Adrenal gland (tissue), 12 donors: Measurements from ENCODE around the gene TMEM151B. TPM values are rescaled to one million over a fixed set of nuclear protein-coding genes. Genes with fewer than 3 reads are reported as not detected.

Experiments used
- DNase-seq, 7 donors: peaks; one replicate each; pipeline ENCODE4 v3.0.0-alpha.2; 2019 to 2020
- H3K27ac ChIP-seq, 5 donors: fragments of 200-600 bp; sonication (generic) in 4 of 5; 1 replicate in 3 of 5; 2 replicates in 2 of 5; pipeline versions ENCODE4 v1.5.1 to v1.8.0; 2016 to 2020; ENCODE audit warnings: mild to moderate bottlenecking in 1 of 5
- H3K27me3 ChIP-seq: fragments of 200-600 bp; 2 replicates; pipeline ENCODE4 v1.8.0; 2021
- H3K36me3 ChIP-seq, 2 donors: fragments of 200-600 bp; replicated peaks in 1 of 2; 1 replicate in 1 of 2; 2 replicates in 1 of 2; pipeline versions ENCODE4 v1.5.1 to v1.8.0; 2018 to 2022
- H3K4me1 ChIP-seq, 2 donors: fragments of 200-600 bp; replicated peaks in 1 of 2; 1 replicate in 1 of 2; 2 replicates in 1 of 2; pipeline versions ENCODE4 v1.5.1 to v1.8.0; 2018 to 2021
- H3K4me3 ChIP-seq, 4 donors: fragments of 200-600 bp; sonication (generic) in 3 of 4; one replicate each; pipeline ENCODE4 v1.5.1; 2016 to 2018
- H3K9me3 ChIP-seq, 3 donors: fragments of 200-600 bp; sonication (generic) in 1 of 3; replicated peaks in 1 of 3; 1 replicate in 2 of 3; 2 replicates in 1 of 3; pipeline versions ENCODE4 v1.5.1 to v1.8.0; 2016 to 2021
- POLR2A ChIP-seq, 2 donors: fragments of 450-650 bp; IDR thresholded peaks; one replicate each; pipeline ENCODE4 v1.6.1; 2017; ENCODE audit warnings: antibody characterized with exemption in 2 of 2, mild to moderate bottlenecking in 2 of 2, moderate library complexity in 1 of 2
- WGBS, 4 donors: extraction: QIAGEN DNeasy Blood & Tissue Kit in 2 of 4; methylation state at CpG; one replicate each; pipeline versions ENCODE4 v1.1.5 to v1.1.7; 2013 to 2017; 5-methylcytosine and 5-hydroxymethylcytosine counted together
- intact Hi-C, 2 donors: fragments of 100-400 bp; cut with DNase I; formaldehyde crosslinking; loops; one replicate each; pipeline versions ENCODE4 v1.14.1 to v1.15.0; 2022 to 2023
- polyA plus RNA-seq, 3 donors: library from polyadenylated mRNA; stranded (reverse); fragments of 200-250 nt in 2 of 3; fragments of 350-450 nt in 1 of 3; fragmentation: Illumina TruSeq in 1 of 3; extraction: RNeasy Lipid Tissue Mini Kit (QIAGEN cat#74804) in 1 of 3; gene quantifications; one replicate each; pipeline ENCODE4 v1.2.3, GENCODE V29; 2013 to 2014
- total RNA-seq, 9 donors: library from RNA; depleted of rRNA in 4 of 9; stranded (reverse); fragments of >200 nt in 4 of 9; fragments of 120-200 nt in 1 of 9; fragmentation: NEBNext Ultra II Directional in 1 of 9; extraction: Animal tissue kit (Norgen Biotek cat#: 25700) in 1 of 9; gene quantifications; one replicate each; pipeline versions ENCODE4 v1.1.0 to v1.2.4, GENCODE V29; 2013 to 2023
- TF ChIP-seq, protein P1 (sequence below), 6 experiments: fragments of 450-650 bp in 4 of 6; fragments of 200-600 bp in 2 of 6; sonication (generic) in 1 of 6; IDR thresholded peaks; 1 replicate in 5 of 6; 2 replicates in 1 of 6; pipeline versions ENCODE4 v1.5.1 to v1.8.0; 2016 to 2021; ENCODE audit warnings: antibody characterized with exemption in 6 of 6, mild to moderate bottlenecking in 2 of 6, moderate library complexity in 1 of 6
- donor health status: healthy with polysubstance abuse.
- donor health status: Bipolar disorder and iron deficiency.
- donor health status: DM: yes; HTN: yes; CAD: no.
- donor health status: DM: no; HTN: no; CAD: no.
- donor health status: DM: no; HTN: no; CAD: no.
- donor health status: DM: yes; HTN: yes; CAD: no.

TMEM151B gene
- total and polyA plus RNA-seq, 12 donors: 0.07 to 3.9 (median 0.79) TPM; not detected in 2

GRCh38 chr6:44260451-44261297, 9.6 kb upstream of the TMEM151B start:
- no peak for DNase-seq
- Histone ChIP-seq H3K4me3 (no peak overlapping the region), H3K9me3 (no peaks in the 10 kb centered on the region), H3K4me1 (peaks cover 33 to 43% of the 10 kb centered on the region in 2 donors), H3K27ac (no peak overlapping the region), H3K36me3 (peaks cover 0 to 6% of the 10 kb centered on the region in 2 donors), H3K27me3 (no peaks in the 10 kb centered on the region)
- 88 to 92% (median 90%) methylated on average over 6 of the region's 6 CpGs for WGBS, 4 donors
- intact Hi-C loops: no loop called here
- TF ChIP-seq POLR2A (IDR thresholded peaks at IDR 0.05): no peak
- TF ChIP-seq, protein P1, sequence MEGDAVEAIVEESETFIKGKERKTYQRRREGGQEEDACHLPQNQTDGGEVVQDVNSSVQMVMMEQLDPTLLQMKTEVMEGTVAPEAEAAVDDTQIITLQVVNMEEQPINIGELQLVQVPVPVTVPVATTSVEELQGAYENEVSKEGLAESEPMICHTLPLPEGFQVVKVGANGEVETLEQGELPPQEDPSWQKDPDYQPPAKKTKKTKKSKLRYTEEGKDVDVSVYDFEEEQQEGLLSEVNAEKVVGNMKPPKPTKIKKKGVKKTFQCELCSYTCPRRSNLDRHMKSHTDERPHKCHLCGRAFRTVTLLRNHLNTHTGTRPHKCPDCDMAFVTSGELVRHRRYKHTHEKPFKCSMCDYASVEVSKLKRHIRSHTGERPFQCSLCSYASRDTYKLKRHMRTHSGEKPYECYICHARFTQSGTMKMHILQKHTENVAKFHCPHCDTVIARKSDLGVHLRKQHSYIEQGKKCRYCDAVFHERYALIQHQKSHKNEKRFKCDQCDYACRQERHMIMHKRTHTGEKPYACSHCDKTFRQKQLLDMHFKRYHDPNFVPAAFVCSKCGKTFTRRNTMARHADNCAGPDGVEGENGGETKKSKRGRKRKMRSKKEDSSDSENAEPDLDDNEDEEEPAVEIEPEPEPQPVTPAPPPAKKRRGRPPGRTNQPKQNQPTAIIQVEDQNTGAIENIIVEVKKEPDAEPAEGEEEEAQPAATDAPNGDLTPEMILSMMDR (IDR thresholded peaks at IDR 0.05): no peak

- no peak overlapping the region for H3K27ac ChIP-seq
- no peaks in the 10 kb centered on the region for H3K27me3 ChIP-seq
- no peak for DNase-seq
- H3K36me3 ChIP-seq: peaks cover 0 to 6% of the 10 kb centered on the region in 2 donors
- peaks cover 27 to 36% of the 10 kb centered on the region in 2 donors for H3K4me1 ChIP-seq
- 94 to 100% (median 94%) methylated on average over 6 to 8 of the region's 8 CpGs; no CpG with 5 or more reads in 1 of the 4 donors for WGBS, 4 donors
- intact Hi-C loops: no loop called here
- H3K9me3 ChIP-seq: no peaks in the 10 kb centered on the region
- no peak for TF ChIP-seq POLR2A (IDR thresholded peaks at IDR 0.05)
- TF ChIP-seq, protein P1 (IDR thresholded peaks at IDR 0.05): no peak
- H3K4me3 ChIP-seq: no peak overlapping the region
These were observed 8.7 kb upstream of the TMEM151B start for GRCh38 chr6:44261581-44261980.

DNA sequence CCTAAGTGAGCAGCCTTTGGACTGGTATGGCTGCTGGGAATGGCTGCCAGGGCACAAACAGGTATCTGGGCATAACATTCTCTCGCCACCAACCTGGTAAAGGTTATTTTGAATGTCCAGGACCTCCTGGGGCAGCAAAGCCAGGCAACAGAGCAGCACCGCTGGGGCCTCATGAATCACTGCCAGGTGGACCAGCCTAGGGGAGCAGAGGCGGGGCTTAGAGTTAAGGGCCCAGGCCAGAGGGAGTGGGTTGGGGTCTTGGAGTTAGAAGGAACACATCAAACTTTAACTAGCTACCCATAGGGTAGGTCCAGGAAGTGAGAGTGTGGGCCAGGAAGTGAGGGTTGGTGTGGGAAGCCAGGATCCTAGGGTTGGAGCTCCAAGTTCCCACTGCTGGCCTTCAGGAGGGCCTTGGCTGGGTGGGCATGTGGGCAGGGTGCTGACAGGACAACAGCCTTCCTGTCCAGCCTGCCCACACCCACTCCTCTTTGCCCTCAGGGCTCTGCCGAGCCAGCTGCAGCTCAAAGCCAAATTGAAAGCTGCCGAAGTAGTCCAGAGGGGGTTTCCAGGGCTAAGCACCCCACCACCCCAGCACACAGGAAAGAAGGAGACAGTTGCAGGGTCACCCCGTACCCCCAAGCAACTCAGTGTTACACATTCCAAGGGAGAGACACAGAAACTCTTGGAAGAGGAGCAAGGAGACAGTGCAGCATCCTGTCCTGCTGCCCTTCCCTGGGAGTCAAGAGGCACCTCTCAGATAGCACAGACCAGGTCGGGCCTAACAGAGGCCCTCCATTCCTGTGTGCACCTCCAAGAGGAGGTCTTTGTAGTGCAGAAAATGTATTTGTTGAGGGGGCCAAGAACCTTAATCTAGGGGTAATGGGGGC, 7.5 kb upstream of the TMEM151B start:
- Histone ChIP-seq H3K4me1 (peaks cover 22 to 30% of the 10 kb centered on the region in 2 donors), H3K36me3 (peaks cover 0 to 6% of the 10 kb centered on the region in 2 donors), H3K27me3 (no peaks in the 10 kb centered on the region), H3K4me3 (no peak overlapping the region), H3K9me3 (no peaks in the 10 kb centered on the region), H3K27ac (no peak overlapping the region)
- TF ChIP-seq, protein P1 (IDR thresholded peaks at IDR 0.05): no peak
- no peak for TF ChIP-seq POLR2A (IDR thresholded peaks at IDR 0.05)
- intact Hi-C loops: no loop called here
- no peak for DNase-seq
- 69 to 81% (median 76%) methylated on average over 6 to 7 of the region's 7 CpGs for WGBS, 4 donors
